Measurements from ENCODE around the gene LSM14B.
"Not testable (repeated sequence)": the region's sequence is repeated elsewhere in the genome, so short reads cannot be mapped to it uniquely, and the experiment has no call there.

The LSM14B gene

DNA sequence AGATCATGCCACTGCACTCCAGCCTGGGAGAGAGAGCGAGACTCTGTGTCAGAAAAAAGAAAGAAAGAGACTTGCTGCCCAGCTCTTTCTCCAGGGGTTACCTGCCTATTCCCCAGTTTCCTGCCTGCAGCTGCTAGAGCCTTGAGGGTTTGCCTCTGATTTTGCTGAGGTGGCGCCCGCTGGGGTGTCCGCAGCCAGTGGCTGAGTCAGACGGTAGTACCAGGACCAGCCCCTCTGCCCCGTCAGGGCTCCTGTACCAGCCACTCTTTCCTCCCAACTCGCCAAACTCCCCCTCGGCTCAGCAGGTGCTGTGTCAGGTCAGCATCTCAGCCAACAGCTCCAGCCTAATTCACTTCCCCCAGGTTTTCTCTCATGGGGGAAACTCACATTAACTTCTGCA lies 7.4 kb upstream of the LSM14B start:
- DNase-seq, result no peak

DNA sequence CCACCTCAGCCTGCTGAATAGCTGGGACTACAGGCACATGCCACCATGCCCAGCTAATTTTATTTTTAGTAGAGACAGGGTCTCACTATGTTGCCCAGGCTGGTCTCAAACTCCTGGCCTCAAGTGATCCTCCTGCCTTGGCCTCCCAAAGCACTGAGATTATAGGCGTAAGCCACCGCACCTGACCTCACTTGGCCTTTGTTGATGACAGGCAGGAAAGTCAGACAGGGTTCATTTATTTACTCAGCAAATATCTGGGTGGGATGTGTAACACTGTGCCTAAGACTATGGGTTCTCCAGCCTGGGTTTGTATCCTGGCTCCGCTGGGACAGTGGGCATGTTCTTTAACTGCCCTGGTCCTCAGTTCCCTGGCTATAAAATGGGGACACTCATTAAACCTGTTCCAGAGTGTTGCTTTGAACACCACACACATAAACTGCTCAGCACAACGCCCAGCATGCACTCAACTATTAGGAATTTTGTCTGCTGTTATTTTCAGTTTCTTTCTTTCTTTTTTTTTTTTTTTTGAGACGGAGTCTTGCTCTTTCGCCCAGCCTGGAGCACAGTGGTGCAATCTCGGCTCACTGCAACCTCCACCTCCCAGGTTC lies 6.4 kb upstream of the LSM14B start:
- not testable (repeated sequence) for DNase-seq

DNA sequence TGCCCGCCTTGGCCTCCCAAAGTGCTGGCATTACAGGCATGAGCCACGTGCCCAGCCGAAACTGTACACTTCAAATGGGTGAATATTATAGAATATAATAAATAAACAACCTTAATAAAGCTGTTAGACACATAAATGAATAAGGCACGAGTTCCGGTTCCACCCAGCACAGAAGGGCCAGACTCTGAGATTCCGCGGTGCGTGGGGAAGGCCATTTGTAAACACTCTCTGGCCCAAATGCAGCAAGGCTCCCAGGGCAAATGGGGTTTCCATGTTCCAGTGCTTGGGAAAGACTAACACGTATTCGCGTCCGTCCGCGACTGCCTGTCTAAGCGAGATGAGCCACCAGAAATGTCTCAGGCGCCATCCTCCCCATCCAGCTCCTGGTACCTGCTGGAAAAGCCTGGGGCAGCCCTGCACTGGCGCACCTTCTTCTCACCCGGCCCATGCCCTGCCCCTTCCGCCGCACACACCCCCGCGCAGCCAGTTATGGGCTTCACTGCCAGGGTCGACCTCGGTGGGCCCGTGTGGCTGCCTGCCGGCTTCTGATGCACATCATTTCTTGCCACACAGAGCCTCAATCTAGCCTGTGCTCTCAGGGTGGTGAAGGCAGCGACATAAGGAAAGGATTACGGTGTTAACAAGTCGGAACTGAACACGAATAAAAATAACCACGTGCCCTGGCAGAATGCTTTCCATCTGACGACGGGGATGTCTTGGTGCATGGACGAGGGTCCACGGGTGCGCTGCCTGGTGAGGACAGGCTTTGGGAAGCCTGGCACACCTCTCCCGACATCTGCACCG lies 5.5 kb upstream of the LSM14B start:
- no peak for DNase-seq

DNA sequence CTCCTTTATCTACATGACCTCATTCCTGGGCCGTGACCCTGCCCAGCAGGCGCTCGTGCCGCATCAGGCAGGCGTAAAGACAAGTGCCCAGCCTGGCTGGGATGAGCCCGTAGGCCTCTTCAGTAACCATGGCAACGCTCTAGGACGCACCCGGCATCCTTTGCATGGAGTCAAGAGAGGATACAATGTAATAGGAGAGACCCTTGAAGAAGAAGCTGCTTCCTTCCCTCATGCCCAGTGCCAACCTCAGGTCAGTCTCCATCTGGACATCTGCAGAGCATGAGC lies 5.0 kb upstream of the LSM14B start:
- DNase-seq, result peak; percentile 28

DNA sequence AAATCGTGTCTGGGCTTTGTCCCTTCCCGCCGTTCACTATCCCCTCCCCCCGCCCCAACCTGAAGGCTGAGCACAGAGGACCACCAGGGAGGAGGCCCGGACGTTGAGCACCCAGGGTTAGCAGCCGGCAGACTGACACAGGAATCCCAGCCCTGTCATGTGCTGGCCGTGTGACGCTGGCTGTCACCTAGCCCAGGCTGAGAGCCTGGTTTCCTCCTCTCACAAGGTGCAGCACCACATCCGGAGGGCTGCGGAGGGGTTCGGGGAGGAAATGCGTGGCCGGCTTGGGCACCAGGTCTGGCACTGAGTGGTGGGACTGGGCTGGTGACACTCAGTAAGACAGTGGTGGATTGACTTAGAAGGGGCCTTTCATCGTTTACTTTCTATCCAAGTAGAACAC lies 4.6 kb upstream of the LSM14B start:
- DNase-seq, result peak; percentile 42

DNA sequence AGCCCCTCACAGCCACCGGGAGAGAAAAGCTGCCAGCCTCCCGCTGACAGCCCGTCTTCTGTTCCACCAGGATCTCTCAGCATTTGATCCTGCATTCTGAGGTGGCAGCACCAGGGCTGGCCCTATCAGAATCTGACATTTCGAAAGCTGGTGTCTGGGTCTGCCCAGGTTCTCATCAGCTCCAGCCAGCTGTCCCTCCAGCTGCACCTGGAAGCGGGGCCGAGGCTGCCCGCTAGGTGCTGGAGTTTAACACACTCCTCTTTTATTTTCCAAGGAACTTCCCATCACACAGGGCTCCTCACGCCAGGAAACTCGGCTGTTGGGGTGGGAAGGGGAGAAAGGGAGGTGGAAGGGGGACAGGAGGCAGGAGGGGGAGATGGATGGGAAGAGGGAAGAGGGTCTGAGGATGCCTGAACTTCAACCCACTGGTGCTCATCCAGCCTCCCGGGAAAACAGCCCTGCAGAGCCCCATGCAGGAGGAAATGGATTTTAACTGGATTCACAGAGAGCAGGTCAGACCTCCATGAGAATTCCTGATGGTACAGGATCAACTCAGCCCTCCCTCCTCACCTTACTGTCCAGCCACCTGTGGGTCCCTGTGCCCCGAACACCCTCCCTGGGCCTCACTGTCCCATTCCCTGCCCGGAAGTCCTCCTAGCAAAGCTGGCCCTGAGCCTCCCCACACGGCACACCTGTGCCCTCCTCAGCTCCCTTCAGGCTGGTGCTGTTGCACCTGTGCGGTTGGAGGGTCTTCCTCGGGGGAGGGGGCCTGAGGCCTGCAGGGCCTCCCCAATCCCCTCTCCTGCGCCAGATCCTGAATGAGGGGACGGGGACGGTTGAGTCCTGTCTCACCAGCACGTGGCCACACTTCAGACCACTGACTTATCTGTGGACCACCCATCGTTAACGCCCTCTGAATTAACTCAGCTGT lies 3.9 kb upstream of the LSM14B start:
- no peak for DNase-seq

DNA sequence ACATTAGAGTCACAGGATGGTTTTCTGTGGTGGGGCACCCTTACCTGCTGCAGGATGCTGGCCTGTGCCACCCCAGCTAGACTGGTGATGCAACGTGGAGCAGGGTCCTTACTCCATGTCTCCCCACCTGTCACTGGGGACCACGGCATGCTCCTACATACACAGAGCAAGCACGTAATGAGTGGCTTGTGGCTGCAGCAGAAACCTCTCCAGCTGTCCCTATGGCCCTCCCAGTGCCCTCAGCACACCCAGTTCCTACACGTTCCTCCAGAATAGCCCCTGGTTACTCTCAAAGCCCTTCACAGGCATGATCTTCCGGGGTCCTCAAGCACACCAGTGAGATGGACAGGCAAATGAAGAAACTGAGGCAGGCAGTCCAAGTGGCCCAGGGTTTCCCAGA lies 3.2 kb upstream of the LSM14B start:
- DNase-seq, result no peak

DNA sequence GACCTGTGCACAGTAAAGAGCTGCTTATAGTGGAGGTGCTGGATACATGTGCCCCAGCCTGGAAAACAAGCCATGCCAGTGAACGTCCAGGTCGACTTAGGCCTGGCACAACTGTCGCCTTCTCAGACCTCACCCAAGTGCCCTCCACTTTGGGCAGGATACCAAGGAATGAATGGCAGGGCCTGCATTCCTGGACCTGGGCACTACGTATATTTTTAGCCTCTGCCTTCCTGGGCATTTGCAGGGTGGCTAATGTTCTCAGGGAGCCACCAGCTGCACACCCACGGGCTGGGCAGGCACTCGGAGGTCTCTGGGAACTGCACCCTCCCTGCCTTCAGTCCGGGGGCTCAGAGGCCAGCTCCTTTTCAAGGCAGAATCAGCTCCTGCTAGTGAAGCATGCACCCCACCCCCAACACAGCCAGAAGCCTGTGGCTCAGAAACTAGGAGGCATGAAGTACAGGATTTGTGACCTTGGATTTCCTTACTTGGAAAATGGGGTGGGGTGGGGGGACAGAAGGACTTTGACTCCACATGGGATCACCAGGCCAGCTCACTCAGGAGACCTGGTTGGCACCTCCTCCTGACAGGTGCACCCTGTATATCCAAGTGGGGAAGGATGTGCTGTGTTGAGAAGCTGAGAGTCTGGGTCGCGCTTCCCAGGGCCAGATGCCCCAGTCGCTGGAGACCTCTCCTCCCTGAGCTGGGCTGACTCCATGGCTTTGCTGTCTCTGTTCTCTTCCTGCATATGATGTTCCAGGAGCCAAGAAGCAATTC lies 2.5 kb upstream of the LSM14B start:
- DNase-seq, result no peak

DNA sequence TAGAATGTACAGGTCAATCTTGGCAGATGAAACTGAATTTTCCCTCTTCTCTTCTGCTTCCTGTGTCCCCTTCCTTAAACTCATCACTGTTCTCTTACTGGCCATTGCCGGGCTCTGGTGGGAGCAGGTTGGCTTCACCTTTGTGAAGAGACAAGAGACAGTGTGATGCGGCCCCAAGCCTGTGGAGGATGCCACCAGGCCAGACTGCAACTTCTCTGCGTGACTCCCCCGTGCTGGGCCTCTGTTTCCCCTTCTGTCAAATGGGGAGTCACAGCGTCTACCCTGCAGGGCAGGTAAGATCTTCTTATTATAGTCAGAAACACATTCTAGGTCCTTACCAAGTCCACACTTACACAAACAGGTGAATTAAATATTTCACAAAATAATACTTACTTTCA lies 1.9 kb upstream of the LSM14B start:
- DNase-seq, result no peak

DNA sequence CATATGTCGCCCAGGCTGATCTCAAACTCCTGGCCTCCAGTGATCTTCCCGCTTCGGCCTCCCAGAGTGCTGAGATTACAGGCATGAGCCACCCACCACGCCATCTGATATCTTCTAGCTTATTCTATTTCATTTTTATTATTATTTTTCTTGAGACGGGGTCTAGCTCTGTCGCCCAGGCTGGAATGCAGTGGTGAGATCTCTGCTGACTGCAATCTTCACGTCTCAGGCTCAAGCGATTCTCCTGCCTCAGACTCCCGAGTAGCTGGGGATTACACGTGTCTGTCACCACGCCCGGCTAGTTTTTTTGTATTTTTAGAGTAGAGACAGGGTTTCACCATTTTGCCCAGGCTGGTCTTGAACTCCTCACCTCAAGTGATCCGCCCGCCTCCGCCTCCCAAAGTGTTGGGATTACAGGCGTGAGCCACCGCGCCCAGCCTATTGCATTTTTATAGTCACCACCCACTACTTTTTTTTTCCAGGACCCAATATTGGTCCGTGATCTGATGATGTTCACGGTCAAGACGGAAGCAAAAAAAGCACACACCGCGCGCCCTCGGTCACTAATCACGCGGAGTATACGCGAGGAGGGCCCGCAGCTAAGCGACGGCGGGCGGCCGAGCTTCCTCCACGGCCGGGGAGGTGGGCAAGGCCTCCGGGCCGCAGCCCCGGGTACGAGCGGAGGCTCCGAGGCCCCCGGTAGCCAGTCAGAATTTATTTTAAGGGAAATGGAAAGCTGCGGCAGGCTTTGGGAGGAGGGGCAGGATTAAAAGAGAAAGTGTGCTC lies 1.1 kb upstream of the LSM14B start:
- DNase-seq, result no peak

DNA sequence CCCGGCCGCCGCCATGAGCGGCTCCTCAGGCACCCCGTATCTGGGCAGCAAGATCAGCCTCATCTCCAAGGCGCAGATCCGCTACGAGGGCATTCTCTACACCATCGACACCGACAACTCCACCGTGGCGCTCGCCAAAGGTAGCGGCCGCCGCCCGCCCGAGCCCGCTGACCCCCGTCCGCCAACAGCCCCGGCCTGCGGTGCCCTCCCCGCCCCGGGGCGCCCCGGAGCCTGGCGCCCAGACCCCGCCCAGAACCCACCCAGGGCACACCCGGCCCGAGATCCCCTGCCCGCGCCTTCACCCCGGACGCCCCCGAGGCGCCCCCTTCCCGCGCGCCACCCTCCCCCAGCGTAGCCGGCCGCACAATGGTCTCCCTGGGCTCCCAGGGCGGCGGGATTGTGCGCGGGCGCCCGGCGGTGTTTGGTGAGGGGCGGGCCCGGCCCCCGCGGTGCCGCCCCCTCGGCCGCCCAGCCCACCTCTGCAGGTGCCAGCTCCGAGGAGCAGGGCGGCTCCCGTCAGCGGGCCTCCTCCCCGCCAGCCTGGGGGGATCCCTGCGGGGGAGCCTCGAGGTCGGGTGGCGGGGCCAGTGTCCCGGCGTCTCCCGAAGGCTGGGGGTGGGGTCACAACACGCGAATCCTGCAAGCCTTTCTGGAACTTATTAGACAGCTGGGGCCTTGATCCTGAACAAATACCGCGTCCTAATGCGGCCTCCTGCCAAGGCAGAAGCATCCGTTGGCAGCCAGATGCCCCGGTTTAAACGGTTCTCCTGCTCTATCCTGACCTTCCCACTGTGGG lies 577 bp downstream of the LSM14B start:
- peak; percentile 48 for DNase-seq

DNA sequence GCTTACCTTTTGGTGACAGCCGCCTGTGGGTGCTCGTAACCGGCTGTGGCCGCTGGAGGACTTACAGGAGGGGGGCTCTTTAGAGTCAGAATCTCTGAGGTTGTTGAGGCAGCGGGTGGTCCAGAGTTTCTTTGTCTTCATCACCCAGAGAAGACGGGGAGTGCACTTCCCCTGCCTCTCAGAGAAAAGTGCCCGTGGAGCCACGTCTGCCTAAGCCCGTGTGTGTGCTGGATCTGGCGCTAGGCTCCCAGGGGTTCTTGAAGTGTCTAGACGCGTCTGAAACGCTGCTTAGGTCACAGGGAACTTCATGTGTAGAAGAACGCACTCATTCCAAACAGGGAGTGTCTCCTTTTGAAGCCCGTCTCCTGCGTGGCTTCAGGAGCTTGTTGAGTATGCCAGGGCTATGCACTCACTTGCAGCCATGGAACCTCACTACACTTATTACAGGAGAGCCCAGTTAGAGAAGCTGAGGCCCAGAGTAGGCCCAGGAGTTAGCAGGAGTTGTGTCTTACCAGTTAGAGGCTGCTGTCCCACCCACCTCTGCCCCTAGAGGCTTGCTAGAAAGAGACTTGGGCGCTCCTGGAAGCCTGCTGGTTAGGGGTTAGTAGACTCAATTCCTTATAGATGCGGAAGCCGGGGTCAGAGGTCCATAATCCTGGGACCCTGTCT lies 1.3 kb downstream of the LSM14B start:
- DNase-seq, result peak; percentile 65

DNA sequence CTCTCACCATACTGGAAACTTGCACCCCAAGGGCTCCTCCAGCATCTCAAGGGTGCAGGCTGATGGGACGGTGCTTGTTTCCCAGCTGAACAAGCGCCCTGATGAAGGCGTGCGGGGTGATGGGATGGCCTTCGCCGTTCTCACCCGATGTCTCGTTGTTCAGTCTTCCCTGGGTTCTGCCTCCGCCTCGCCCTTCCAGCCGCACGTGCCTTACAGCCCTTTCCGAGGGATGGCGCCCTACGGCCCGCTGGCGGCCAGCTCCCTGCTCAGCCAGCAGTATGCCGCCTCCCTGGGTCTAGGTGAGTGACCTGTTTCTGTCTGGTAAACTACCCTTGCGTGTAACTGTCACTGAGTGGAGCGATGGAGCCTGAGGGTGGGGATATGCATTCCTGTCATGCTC lies 3.9 kb downstream of the LSM14B start:
- DNase-seq, result no peak

DNA sequence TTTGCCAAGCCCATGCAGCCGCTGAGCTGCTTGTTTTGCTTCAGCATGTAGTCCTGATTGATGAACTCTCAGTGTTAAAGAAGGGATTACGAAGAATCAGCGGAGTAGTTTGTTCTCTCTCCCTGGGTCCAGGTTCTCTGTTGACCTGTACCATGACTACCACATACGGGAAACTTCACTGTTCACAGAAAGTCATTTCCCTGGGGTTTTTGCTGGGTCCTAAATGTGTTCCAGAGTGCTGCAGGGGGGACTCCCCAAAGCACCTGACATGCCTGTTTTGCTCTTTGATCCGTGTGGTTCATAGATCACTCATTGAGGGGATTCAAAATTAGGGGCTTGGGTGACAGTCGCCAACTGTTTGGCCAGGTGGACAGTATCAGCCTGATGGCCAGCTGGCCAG lies 5.5 kb downstream of the LSM14B start:
- DNase-seq, result no peak

DNA sequence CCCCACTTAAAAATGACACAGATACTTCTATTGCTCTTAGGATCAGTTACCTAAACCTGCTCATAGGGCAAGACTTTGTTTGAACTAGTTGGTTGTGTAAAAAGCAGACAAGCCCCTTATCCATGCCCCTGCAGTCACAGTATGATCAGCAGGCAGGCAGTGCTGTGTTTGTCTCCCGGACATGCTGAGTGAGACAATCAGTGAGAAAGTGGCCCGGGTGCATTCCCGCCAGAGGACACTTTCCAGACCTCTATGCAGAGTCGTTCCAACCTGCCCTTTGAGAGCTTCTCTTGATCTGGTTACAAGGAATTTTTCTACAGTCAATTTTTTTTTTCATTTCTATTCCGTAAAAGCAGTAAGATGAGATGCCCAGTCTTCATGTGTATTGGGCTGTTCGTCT lies 6.2 kb downstream of the LSM14B start:
- no peak for DNase-seq

DNA sequence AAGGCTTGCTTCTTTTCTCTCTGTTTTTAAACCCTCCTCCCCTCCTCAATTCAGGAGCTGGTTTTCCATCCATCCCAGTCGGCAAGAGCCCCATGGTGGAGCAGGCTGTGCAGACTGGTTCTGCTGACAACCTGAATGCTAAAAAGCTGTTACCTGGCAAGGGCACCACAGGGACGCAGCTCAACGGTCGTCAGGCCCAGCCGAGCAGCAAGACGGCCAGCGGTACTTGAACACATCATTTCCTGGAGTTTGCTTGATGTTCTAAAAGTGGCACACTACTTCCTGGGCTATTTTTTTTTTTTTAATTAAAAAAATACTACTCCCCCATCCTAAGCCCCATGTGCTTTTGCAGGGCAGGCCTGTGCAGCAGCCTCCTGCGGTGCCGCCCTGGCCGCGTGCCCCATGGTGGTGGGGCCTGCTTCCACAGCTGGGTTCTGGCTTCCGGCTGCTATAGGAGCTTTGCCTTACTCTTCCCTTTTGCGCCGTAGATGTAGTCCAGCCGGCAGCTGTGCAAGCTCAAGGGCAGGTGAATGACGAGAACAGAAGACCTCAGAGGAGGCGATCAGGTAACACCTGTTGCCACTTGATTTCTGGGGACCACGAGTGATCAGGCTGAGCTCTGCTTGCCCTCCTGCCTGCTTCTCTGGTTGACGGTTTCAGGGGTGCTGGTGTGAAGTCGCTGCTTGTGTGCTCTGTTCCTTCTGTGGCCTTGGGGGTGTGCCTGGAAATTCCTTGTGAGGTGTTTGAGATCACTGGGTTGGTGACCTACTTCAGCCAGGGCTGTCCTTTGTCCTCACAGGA lies 7.7 kb downstream of the LSM14B start:
- no peak for DNase-seq

DNA sequence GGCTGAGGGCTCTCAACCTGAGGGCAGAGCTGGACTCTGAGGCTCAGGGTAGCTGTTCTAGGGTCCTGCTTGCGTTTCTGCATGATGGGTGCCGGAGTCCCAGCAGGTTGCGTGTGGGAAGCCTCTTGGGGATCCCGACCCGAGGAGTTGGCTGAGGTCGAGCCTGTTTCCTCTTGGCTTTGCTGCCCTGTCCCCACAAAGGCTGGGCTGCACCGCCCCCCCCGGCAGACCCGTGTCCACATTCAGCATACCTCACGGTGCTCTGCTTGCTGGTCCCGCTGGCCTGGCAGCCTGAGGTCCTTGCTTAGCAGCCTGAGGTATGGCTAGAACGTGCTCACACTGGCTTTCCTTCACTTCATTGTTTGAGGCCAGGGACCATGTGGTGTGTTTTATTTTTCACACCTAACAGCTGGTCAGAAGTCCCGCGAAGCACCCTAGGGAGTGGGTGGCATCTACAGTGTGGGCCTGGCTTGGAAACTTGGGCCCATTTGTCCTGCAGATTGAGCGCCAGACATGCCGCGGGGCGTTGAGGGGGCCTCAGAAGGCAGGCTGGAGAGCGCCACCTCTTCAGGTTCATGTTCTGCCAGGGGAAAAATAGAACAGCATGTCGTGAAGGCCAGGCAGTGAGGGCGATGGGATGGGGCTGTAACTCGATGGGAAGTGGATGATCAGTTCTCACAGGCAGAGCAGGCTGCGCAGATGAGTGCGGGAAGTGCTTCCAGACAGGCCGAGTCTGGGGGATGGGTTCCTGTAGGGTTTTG lies 9.5 kb downstream of the LSM14B start:
- no peak for DNase-seq

DNA sequence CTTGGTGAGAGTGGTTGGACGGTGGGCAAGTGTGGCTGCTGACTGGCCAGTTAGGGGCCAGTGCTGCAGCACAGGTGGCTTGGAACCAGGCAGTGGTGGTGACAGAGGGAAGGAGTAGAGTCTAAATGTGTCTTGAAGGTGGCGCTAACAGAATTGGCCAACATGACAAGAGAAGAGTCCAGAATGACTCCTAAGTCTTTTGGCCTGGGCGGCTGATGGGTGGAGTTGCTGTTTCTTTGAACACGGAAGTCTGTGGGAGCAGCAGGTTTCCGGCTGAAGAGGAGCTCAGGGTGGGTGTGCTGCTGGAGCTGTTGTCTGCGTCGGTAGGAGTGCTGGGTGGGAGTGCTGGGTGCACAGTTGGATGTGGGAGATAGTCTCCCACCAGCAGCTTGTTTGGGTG lies 10.1 kb downstream of the LSM14B start:
- peak; percentile 62 for DNase-seq

Data from hematopoietic multipotent progenitor cell treated with erythropoietin and hydrocortisone succinate and interleukin-3 and kit ligand, for 4 days (in vitro differentiated cells).